ENCODE measurements around the gene DOCK4. TPM values are rescaled to one million over a fixed set of nuclear protein-coding genes. Genes with fewer than 3 reads are reported as not detected.

DOCK4 gene
- total RNA-seq, 1 experiment from 2014 or later = 4.9 TPM

DNA sequence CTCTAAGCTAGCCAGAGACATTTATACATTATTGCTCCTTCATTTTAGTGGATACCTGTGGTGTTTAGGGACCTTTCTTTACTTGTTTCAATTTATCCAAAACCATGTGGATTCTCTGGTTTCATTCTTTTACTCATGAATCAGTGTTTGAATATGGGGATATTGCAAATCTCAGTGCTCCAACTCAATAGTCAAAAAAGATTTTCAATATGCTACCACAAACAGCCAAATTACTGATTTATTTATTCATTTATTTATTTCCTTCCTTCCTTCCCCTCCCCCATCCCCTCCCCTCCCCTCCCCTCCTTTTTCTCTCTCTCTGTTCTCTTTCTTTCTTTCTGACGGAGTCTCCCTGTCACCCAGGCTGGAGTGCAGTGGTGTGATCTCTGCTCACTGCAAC, 390.8 kb downstream of the DOCK4 start:
- Histone ChIP-seq H4K5ac (ENCODE audit: insufficient read length, low read depth, low read length) (no peak overlapping the region), H2BK20ac (ENCODE audit: low read depth, low read length, poor library complexity, severe bottlenecking) (no peak overlapping the region), H3K23ac (ENCODE audit: insufficient read length, low read depth, low read length) (no peak overlapping the region), H2BK5ac (ENCODE audit: insufficient read length, low read length) (no peak overlapping the region), H3K56ac (ENCODE audit: insufficient read length, low read depth, low read length) (no peak overlapping the region), H2BK15ac (ENCODE audit: low read depth, low read length) (no peak overlapping the region), H3K4me2 (ENCODE audit: insufficient read depth, insufficient read length, low read length) (no peak overlapping the region), H3T11ph (ENCODE audit: low read length) (no peak overlapping the region), H3K79me2 (ENCODE audit: insufficient read depth, low read length) (no peaks in the 10 kb centered on the region), H3K9ac (ENCODE audit: extremely low read depth, insufficient read length, low read length) (no peak overlapping the region), H3K4ac (ENCODE audit: low read depth, low read length) (no peak overlapping the region), H4K91ac (ENCODE audit: insufficient read length, low read depth, low read length) (no peak overlapping the region), H2BK120ac (ENCODE audit: low read depth, low read length, poor library complexity, severe bottlenecking) (no peak overlapping the region), H4K20me1 (ENCODE audit: control insufficient read depth, insufficient read depth, insufficient read length) (no peaks in the 10 kb centered on the region), H3K23me2 (ENCODE audit: insufficient read length, low read depth, low read length, poor library complexity, severe bottlenecking) (no peaks in the 10 kb centered on the region), H3K4me1 (ENCODE audit: insufficient read depth, low read length) (no peaks in the 10 kb centered on the region), H3K27me3 (ENCODE audit: insufficient read depth, low read length) (no peaks in the 10 kb centered on the region; the same call in 1 of the 2 replicates), H4K8ac (replicated peaks; ENCODE audit: insufficient read length, low read depth, low read length) (no peak overlapping the region), H3K18ac (ENCODE audit: insufficient read length, low read depth, low read length) (no peak overlapping the region), H3K9me3 (ENCODE audit: control insufficient read depth, low read depth, low read length) (no peaks in the 10 kb centered on the region), H2BK12ac (ENCODE audit: insufficient read length, low read depth, low read length) (no peak overlapping the region), H3K27ac (ENCODE audit: insufficient read length, low read depth, low read length) (no peak overlapping the region), H3K14ac (ENCODE audit: insufficient read depth, low read length) (no peak overlapping the region), H2AFZ (ENCODE audit: low read length) (no peak overlapping the region), H2AK5ac (ENCODE audit: insufficient read length, low read length) (no peak overlapping the region), H3K79me1 (ENCODE audit: insufficient read depth, low read depth, low read length, poor library complexity, severe bottlenecking) (no peaks in the 10 kb centered on the region)
- Mint-ChIP-seq H3K4me3 (no peak overlapping the region), H3K27me3 (ENCODE audit: low read depth) (no peaks in the 10 kb centered on the region), H3K9me3 (no peaks in the 10 kb centered on the region), H3K36me3 (ENCODE audit: insufficient read depth in 1 of 3, low read depth in 3 of 3) (no peaks in the 10 kb centered on the region), H3K4me1 (no peaks in the 10 kb centered on the region), H3K27ac (no peak overlapping the region)
- DNase-seq = no peak
- WGBS (ENCODE audit: extremely low coverage, insufficient read length, low lambda C conversion rate) = no CpG with 5 or more reads among the region's 1 CpG
- no peak for TF ChIP-seq CTCF (conservative IDR thresholded peaks at IDR 0.05)
